GM12864 (cell line): ENCODE measurements around the gene SNPH.

ENCODE experiments used
- DNase-seq: peaks from one replicate; pipeline ENCODE4 v3.0.0-alpha.2; 2011; ENCODE audit warnings: low read depth
- H3K4me3 ChIP-seq: 2 replicates; pipeline ENCODE4 v1.5.1; 2011; ENCODE audit warnings: mild to moderate bottlenecking, low read depth, low read length, control low read depth
- TF ChIP-seq, protein P1 (sequence below): IDR thresholded peaks from 2 replicates; pipeline ENCODE4 v1.5.1; 2011; ENCODE audit warnings: low read depth, mild to moderate bottlenecking, moderate library complexity, low read length, control low read depth, inconsistent platforms; ENCODE audit errors: missing control alignments

SNPH gene

GRCh38 chr20:1320902-1321653 is 55.0 kb downstream of the SNPH start:
- no peak overlapping the region for H3K4me3 ChIP-seq
- TF ChIP-seq, protein P1, sequence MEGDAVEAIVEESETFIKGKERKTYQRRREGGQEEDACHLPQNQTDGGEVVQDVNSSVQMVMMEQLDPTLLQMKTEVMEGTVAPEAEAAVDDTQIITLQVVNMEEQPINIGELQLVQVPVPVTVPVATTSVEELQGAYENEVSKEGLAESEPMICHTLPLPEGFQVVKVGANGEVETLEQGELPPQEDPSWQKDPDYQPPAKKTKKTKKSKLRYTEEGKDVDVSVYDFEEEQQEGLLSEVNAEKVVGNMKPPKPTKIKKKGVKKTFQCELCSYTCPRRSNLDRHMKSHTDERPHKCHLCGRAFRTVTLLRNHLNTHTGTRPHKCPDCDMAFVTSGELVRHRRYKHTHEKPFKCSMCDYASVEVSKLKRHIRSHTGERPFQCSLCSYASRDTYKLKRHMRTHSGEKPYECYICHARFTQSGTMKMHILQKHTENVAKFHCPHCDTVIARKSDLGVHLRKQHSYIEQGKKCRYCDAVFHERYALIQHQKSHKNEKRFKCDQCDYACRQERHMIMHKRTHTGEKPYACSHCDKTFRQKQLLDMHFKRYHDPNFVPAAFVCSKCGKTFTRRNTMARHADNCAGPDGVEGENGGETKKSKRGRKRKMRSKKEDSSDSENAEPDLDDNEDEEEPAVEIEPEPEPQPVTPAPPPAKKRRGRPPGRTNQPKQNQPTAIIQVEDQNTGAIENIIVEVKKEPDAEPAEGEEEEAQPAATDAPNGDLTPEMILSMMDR: no peak
- no peak for DNase-seq

- DNase-seq: no peak
- TF ChIP-seq, protein P1: no peak
- no peak overlapping the region for H3K4me3 ChIP-seq
Measured at GRCh38 chr20:1321654-1321939, 55.5 kb downstream of the SNPH start.

DNA sequence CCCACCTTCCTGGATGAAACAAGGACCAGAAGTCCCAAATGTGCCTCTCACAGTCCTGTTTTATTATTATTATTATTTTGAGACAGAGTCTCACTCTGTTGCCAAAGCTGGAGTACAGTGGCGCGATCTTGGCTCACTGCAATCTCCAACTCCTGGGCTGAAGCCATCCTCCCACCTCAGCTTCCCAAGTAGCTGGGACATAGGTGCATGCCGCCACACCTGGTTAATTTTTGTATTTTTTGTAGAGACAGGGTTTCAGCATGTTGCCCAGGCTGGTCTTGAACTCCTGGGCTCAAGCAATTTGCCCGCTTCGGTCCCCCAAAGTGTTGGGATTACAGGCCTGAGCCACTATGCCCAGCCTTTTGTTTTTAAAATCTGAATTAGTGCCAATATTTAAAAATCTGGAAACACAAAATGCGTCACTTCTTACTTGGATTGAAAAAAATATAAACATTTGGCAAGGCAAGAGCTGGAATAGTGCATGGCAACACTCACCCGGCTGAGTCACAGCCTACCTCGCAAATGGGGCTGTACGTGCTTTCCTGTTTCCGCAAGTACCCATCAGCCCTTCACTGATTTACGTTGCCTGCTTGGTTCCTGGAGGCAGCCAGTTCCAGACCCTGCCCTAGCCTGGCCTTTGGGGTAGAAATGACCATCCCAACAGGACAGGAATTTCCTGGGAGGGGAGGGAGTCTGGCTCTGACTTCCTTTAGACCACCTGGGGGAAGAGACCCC is 56.6 kb downstream of the SNPH start:
- no peak for DNase-seq
- no peak overlapping the region for H3K4me3 ChIP-seq
- TF ChIP-seq, protein P1: no peak

DNA sequence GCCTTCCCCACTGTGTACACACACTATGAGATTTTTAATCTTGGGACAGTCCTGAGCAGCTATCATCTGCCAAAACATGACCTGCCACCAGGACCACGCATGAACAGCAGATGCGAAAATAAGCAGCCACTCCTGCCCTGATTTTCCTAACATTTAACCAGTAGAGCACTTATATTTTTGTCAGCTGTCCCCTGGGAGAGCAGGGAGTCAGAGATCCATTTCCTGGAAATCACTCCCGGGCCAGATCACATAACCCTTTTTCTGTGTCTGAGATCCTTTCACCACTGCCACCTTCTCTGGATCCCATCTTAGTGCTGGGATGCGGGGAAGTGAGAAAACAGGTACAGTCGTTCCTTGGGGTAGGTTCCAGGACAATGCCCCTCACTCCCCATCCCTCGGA is 57.2 kb downstream of the SNPH start:
- no peak overlapping the region for H3K4me3 ChIP-seq
- DNase-seq: no peak
- TF ChIP-seq, protein P1: no peak

DNA sequence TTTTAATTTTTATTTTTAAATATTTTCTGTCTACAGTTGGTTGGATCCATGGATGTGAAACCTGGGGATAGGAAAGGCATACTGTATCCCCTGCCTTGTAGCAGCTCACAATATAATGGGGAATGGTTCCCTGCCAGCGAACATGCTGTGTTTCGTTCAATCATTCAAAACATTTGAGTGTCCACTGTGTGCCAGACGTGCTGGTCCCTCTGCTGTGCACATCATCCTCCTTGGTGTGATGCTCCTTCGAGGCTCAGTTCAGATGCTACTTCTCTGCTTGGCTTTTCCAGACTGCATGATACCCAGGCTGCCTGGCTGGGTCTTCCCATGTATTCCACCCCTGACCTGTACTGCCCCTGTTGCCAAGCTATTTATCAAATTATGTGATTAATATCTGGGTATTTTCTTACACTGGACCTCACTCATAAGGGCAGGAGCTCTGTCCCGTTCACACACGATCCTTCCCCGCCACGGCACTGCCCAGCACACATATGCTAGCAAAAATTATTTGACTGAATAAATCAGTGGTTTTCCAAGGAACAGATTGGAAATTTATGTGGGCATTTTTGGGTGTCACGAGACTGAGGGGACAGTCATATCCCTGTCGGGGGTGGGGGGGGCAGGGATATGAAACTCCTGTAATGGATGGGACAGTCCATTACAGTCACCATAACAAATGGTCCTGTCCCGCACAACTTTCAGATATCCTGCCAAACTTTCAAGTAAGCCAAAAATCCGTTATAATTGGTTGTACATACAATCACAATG is 57.9 kb downstream of the SNPH start:
- no peak overlapping the region for H3K4me3 ChIP-seq
- no peak for DNase-seq
- TF ChIP-seq, protein P1: no peak

DNA sequence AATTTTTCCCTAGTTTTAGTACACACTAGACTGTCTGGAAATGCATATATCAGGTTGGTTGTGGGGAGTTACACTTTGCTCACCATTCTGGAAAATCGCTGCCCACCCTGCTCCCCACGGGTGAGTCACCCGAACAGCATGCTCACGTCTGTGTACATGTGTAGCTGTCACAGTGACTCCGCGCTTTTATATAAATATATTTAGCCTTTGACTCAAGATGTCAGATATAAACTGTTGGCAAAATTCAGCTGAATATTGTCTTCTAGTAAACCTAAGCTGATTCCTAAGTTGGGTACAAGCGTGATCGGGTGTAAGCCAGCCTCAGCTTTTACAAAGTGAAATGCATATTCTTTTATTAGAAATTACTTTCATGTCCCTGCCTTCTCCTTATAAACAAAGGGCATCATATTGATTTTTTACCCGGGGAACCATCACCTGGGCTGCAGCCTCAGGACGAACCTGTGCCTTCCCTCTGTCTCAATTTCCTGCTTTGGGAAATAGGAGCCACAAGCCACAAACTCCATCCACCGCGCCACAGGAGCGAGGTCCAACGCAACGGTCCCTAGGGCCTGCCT is 58.6 kb downstream of the SNPH start:
- TF ChIP-seq, protein P1: no peak
- DNase-seq: no peak

More for the DNA sequence above, 58.6 kb downstream of the SNPH start:
- peak overlapping the region; percentile 62 for H3K4me3 ChIP-seq
